Raji (cell line): Measurements from ENCODE around the gene SMYD3.

Experiments
- POLR2A ChIP-seq: IDR thresholded peaks from 2 replicates; pipeline ENCODE4 v1.6.1; 2011; ENCODE audit warnings: low read depth, low read length, control low read depth; ENCODE audit not compliant: insufficient read depth

The SMYD3 gene

GRCh38 chr1:246064891-246065290 lies 442.2 kb downstream of the SMYD3 start:
- no peak for TF ChIP-seq POLR2A

- no peak for TF ChIP-seq POLR2A
Observed at GRCh38 chr1:246063013-246063616, 444.0 kb downstream of the SMYD3 start.

GRCh38 chr1:246058466-246058865 lies 448.6 kb downstream of the SMYD3 start:
- no peak for TF ChIP-seq POLR2A

DNA sequence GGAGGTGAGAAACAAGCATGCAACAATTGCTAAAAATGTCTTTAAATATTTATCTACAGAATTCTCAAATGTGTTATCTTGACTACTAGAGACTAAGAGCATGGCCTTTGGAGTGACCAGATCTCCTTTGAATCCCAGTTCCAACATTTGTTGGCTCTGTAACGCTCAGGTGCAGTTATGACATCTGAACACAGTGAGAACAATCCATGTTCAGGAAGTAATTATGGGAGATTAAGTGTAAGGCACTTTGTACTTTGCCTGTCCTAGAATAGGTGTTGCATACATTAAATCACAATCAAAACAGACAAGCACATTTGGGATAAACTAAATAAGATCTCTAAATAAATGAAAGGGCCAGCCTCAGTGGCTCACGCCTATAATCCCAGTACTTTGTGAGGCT lies 454.5 kb downstream of the SMYD3 start:
- TF ChIP-seq POLR2A: no peak

- no peak for TF ChIP-seq POLR2A
Observed at GRCh38 chr1:246051909-246052518, 455.1 kb downstream of the SMYD3 start.

GRCh38 chr1:246048693-246049092 lies 458.4 kb downstream of the SMYD3 start:
- TF ChIP-seq POLR2A: no peak

GRCh38 chr1:246043556-246043955 lies 463.5 kb downstream of the SMYD3 start:
- TF ChIP-seq POLR2A: no peak

- no peak for TF ChIP-seq POLR2A
Observed at GRCh38 chr1:246041360-246041759, 465.7 kb downstream of the SMYD3 start.

DNA sequence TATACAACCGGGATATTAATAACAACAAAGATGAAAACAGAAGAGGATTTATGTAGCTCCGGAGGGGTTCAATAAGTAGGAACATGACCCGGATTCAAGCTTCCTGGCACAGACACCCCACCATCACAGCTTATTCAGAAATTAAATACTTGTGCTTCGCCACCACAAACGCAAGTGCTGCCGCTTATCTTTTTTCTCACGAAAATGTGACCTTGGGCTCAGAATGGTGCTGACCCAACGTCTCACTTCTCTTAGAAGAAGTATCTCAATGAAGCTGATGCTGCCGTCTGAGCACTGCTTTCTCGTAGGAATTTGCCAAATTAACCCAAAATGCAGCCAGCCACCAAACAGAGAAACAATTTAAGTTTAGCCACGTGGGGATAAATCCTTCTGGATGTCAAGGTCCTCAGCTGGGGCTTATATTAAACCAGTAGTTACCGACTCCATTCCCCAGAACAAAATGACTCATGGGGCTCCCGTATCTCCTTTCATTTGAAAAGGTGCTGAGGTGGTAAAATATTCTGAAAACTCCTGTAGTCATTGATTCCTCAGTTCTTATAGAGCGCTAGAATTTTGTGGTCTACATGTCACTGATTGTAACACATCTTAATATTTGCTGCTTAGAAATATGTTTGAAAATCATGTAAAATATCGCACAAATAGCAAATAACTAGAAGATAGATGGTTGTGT lies 466.7 kb downstream of the SMYD3 start:
- TF ChIP-seq POLR2A: no peak

- TF ChIP-seq POLR2A: no peak
Observed at GRCh38 chr1:246039584-246039983, 467.5 kb downstream of the SMYD3 start.

DNA sequence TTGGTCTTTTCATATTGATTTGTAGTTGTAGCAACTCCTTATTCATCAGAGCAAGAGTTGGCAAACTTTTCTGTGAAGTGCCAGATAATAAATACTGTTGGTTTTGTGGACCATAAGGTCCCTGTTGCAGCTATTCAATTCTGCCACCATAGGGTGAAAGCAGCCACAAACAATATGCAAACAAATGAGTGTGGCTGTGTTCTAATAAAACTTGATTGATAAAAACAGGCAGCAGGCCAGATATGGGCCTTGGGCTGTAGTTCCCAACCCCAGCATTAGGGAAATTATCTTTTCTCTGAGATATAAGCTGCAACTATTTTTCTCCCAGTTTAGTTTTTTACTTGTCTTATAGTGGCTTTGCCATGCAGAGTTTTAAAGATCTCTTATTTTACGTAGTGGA lies 469.2 kb downstream of the SMYD3 start:
- no peak for TF ChIP-seq POLR2A

GRCh38 chr1:246036175-246036574 lies 470.9 kb downstream of the SMYD3 start:
- TF ChIP-seq POLR2A: no peak

GRCh38 chr1:246035060-246035541 lies 472.0 kb downstream of the SMYD3 start:
- TF ChIP-seq POLR2A: no peak

GRCh38 chr1:246034630-246035029 lies 472.4 kb downstream of the SMYD3 start:
- no peak for TF ChIP-seq POLR2A

DNA sequence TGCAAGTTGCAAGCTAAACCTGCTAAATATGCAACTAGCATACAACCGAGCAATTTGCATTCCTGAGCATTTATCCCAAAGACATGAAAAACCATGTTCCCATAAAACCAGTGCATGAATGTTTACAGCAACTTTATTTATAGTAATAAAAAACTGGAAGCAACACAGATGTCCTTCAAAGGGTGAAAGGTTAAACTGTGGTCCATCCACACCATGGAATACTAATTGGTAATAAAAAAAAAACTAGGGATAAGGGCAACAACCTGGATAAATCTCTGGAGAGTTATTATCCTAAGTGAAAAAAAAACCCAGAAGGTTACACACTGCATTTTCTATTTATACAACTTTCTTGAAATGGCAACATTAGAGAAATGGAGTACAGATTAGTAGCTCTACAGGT lies 474.1 kb downstream of the SMYD3 start:
- TF ChIP-seq POLR2A: no peak

GRCh38 chr1:246032031-246032551 lies 475.0 kb downstream of the SMYD3 start:
- no peak for TF ChIP-seq POLR2A
